Fibroblast of villous mesenchyme (primary cell): ENCODE measurements around the gene CNGA3. TPM values are rescaled to one million over a fixed set of nuclear protein-coding genes. Genes with fewer than 3 reads are reported as not detected.
A peak's percentile ranks its signal among the peaks of the same experiment; 100 is the strongest.

Experiments used
- DNase-seq: peaks from one replicate; pipeline ENCODE4 v3.0.0-alpha.2; 2010; ENCODE audit warnings: low read depth
- H3K4me3 ChIP-seq: 2 replicates; pipeline ENCODE4 v1.5.1; 2011; ENCODE audit warnings: low read depth, mild to moderate bottlenecking, low read length
- CTCF ChIP-seq: IDR thresholded peaks from 2 replicates; pipeline ENCODE4 v1.5.1; 2012; ENCODE audit warnings: low read depth, mild to moderate bottlenecking, low read length; ENCODE audit not compliant: insufficient read depth
- total RNA-seq: library from RNA; depleted of rRNA; stranded (reverse); fragments of >200 nt; gene quantifications from 2 replicates; pipeline ENCODE4 v1.2.3, GENCODE V29; 2012

The CNGA3 gene
- total RNA-seq, 1 donor: not detected

GRCh38 chr2:98379311-98380202, 33.3 kb downstream of the CNGA3 start:
- no peak for DNase-seq
- TF ChIP-seq CTCF: no peak
- no peak overlapping the region for H3K4me3 ChIP-seq

GRCh38 chr2:98380203-98380535, 33.9 kb downstream of the CNGA3 start:
- no peak for TF ChIP-seq CTCF
- DNase-seq: no peak
- no peak overlapping the region for H3K4me3 ChIP-seq

GRCh38 chr2:98381494-98381893, 35.2 kb downstream of the CNGA3 start:
- no peak overlapping the region for H3K4me3 ChIP-seq
- no peak for DNase-seq
- no peak for TF ChIP-seq CTCF

GRCh38 chr2:98382086-98382485, 35.8 kb downstream of the CNGA3 start:
- no peak overlapping the region for H3K4me3 ChIP-seq
- DNase-seq: no peak
- TF ChIP-seq CTCF: no peak

GRCh38 chr2:98382739-98383138, 36.5 kb downstream of the CNGA3 start:
- DNase-seq: no peak
- no peak for TF ChIP-seq CTCF
- no peak overlapping the region for H3K4me3 ChIP-seq

- no peak overlapping the region for H3K4me3 ChIP-seq
- no peak for TF ChIP-seq CTCF
- no peak for DNase-seq
These were observed 36.9 kb downstream of the CNGA3 start for GRCh38 chr2:98383166-98383565.

- no peak overlapping the region for H3K4me3 ChIP-seq
- TF ChIP-seq CTCF: peak; percentile 100
- DNase-seq: peak; percentile 76
These were observed 38.9 kb downstream of the CNGA3 start for GRCh38 chr2:98385050-98385699.
